HG03521 (cell line): ENCODE measurements around the gene CIT.
"Not testable (repeated sequence)": the region's sequence is repeated elsewhere in the genome, so short reads cannot be mapped to it uniquely, and the experiment has no call there.

Source experiments
- ATAC-seq: cut with Tn5 transposase; IDR thresholded peaks from one replicate; pipeline ENCODE4 v1.9.1; 2021; ENCODE audit warnings: mild to moderate bottlenecking, moderate library complexity; ENCODE audit not compliant: unreplicated experiment

The CIT gene

DNA sequence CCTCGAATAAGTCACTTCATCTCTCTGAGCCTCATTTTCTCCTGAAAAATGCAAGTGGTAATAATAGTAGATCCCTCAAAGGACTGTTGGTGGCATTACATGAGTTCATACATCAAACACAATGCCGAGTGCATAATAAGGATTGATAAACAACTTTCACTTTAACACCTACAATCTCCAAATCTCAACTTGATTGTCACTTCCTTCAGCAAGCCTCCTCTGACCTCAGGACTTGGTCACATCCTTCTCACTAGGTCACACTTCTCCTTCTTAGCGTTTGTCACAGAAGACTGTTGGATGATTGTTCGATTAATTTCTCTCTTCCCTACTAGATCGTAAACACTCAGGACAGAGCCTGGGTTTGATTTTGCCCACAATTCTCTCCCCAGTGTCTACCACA is 217.0 kb downstream of the CIT start:
- no peak for ATAC-seq

DNA sequence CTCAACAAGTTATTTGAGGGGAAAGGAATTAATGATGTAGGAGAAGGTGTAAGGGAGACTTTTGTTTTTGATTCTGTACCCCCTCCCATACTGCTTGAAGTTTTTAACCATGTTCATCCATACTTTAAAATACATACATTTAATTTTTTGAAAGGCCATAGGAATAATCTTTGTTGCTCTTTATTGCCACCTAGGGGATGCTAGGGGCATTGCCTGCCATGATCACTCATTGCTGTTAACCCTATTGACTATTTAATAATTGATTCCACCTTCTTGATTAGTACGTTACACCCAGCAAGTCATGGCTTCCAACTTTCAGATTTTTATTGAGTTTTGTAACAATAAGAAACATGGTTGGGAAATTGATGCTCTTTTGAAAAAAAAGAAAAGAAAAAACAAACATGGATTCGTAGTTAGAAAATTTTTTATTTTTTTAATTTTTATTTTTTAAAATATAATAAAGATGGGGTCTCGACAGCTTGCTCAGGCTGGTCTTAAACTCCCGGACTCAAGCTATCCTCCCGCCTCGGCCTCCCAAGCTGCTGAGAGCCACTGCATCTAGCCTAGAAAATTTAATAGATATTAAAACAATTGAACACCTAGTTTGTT is 217.7 kb downstream of the CIT start:
- no peak for ATAC-seq

DNA sequence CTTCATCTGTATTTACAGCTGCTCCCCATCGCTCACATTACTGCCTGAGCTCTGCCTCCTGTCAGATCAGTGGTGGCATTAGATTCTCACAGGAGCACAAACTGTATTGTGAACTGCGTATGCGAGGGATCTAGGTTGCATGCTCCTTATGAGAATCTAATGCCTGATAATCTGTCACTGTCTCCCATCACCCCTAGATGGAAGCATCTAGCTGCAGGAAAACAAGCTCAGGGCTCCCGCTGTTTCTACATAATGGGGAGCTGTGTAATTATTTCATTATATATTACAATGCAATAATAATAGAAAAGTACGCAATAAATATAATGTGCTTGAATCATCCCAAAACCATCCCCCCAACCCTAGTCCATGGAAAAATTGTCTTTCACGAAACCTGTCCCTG is 219.0 kb downstream of the CIT start:
- not testable (repeated sequence) for ATAC-seq

DNA sequence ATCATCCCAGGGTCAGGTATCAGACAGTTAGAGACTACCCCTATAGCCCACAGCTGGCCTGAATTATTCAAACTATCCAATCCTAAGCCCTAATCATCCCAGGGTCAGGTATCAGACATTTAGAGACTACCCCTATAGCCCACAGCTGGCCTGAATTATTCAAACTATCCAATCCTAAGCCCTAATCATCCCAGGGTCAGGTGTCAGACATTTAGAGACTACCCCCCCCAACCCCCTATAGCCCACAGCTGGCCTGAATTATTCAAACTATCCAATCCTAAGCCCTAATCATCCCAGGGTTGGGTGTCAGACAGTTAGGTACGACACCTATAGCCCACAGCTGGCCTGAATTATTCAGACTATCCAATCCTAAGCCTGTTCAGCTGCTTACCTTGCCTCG is 220.1 kb downstream of the CIT start:
- not testable (repeated sequence) for ATAC-seq

DNA sequence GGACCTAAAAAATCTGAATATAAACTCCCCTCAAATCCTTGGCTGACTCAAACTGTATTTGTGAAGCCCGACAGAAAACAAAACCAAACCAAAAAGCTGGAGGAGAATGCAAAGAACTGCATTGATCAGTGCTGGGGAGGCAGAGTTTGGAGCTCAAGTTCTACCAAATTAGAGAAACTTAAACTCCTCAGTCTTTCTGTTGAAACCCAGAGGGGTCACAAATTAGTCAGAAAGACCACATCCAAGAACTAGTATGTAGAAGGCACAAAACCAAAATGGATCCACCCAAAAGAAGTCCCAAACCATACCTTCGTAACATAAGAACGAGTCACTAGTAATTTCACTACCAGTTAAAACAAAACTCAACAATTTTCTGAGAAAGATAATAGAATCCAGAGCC is 224.5 kb downstream of the CIT start:
- ATAC-seq = no peak

DNA sequence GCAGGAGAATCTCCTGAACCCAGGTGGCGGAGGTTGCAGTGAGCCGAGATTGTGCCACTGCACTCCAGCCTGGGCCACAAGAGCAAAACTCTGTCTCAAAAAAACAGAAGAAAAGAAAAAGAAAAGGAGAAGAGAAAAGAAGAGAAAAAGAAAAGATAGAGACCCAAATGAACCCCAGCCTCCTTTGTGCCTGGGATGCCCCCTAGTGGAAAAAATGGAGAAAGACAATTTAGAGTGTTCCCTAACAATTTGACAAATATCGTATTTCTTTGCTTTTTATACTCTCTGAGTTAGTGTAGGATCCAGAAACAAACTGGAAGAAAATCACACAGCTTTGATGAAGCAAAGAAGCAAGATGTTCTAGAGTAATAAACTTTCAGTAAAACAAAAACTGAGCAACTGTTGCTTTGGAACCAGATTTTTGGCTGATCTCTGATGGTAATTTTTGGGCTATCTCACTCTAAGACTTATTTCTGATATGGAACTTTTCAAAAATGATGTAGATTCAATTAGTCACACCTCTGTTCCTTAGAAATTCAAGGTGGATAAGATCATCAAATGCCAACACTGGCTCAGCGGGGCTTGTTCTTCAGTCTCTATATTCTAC is 227.8 kb downstream of the CIT start:
- no peak for ATAC-seq

DNA sequence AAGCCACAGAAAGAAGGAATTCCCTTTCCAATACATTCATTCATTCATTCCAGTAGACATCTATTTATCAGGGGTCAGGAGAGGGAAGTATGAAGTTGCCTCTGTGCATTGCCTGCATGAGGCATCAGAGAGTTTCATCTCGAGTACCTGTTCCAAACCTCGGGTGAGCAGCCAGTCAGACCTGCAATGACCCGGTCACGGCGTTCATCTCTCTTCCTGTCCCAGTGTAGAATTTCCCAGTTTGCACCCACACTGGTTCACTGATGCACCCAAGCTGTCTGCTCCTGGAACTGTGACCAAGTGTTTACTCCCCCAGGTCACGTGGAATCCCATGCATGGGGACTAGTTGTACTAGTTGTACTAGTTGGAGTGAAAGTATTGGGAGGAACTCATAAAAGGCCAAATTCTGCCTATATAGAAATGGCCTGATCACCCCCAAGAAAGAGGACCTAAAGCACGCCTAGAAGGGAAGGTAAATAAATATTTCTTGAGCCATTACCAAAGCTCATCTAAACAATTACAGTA is 231.5 kb downstream of the CIT start:
- ATAC-seq = no peak

DNA sequence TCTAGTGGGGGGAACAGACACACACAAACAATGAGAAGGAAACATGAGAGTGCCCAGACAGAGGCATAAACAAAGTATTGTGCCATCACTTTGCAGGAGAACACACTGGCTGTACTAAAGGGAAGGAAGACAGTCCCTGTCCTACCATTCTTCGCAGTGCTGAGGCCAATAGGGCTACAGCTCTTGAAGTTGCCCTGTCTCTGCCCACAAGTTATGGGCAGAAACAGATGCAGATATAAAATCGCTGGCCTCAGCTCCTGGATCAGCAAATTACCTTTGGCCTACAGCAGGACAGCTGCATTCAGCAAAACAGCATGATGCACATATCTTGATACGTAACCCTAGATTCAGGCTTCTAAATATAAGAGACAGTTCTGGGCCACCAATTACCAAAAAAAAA is 232.2 kb downstream of the CIT start:
- ATAC-seq = no peak

DNA sequence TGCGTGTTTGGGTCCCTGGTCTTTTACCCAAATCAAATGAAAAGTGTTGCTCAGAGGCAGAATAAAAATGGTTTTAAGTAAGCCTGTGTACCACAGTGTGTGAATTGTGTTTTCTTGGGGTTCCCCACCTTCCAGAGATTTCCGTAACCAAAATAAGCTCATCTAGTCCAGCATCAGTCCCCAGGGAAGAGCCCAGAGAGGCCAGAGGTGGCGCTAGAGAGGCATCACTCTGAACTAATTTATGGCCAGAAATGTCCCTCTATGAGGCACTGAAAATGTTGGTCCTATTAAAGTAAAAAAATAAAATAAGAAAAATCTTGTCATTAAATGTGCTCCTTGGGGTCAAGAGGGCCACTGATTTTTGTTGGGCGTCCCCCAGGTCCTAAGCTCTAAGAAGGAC is 234.1 kb downstream of the CIT start:
- no peak for ATAC-seq
